ENCODE results near the gene LRRD1. TPM values are rescaled to one million over a fixed set of nuclear protein-coding genes. Genes with fewer than 3 reads are reported as not detected.

The LRRD1 gene
- total RNA-seq, 1 experiment from 2014 or later = not detected

GRCh38 chr7:92156990-92157389 is 22.0 kb downstream of the LRRD1 start:
- CTCF ChIA-PET = interaction anchor here (0.6 kb wide), 1 partner anchor 20 kb away, joined by 4 read pairs; no protein-coding TSS in a partner anchor

GRCh38 chr7:92155108-92155739 is 23.7 kb downstream of the LRRD1 start:
- H3K27ac Mint-ChIP-seq = no peak overlapping the region
- ChIA-PET POLR2A (no interaction called here), CTCF (no interaction called here)
- no peaks in the 10 kb centered on the region; the same call in 1 of the 2 replicates for H3K27me3 Mint-ChIP-seq (ENCODE audit: low read depth)
- no peaks in the 10 kb centered on the region for H3K36me3 Mint-ChIP-seq
- ATAC-seq = no peak
- H3K9me3 Mint-ChIP-seq = no peaks in the 10 kb centered on the region
- no peak overlapping the region for H3K4me3 Mint-ChIP-seq
- H3K4me1 Mint-ChIP-seq = no peaks in the 10 kb centered on the region
- no peak for DNase-seq (ENCODE audit: low spot score)
- TF ChIP-seq GABPB1 (CRISPR knock-in tag; IDR thresholded peaks at IDR 0.05) = no peak
- TF ChIP-seq ARID4B (CRISPR knock-in tag; IDR thresholded peaks at IDR 0.05; ENCODE audit: borderline replicate concordance) = no peak
- no peak for TF ChIP-seq MLX (CRISPR knock-in tag; IDR thresholded peaks at IDR 0.05)
- no peak for TF ChIP-seq ELF4 (CRISPR knock-in tag; IDR thresholded peaks at IDR 0.05; ENCODE audit: low read depth)
- no peak for TF ChIP-seq EMX1 (CRISPR knock-in tag; IDR thresholded peaks at IDR 0.05)
- no peak for TF ChIP-seq E2F1 (CRISPR knock-in tag; IDR thresholded peaks at IDR 0.05)
- TF ChIP-seq SMAD3 (CRISPR knock-in tag; IDR thresholded peaks at IDR 0.05; ENCODE audit: borderline replicate concordance) = no peak
- TF ChIP-seq ZBTB21 (CRISPR knock-in tag; IDR thresholded peaks at IDR 0.05; ENCODE audit: borderline replicate concordance) = no peak
- no peak for TF ChIP-seq ZNF281 (CRISPR knock-in tag; IDR thresholded peaks at IDR 0.05)
- TF ChIP-seq USF1 (CRISPR knock-in tag; IDR thresholded peaks at IDR 0.05) = no peak
- TF ChIP-seq TEAD1 (CRISPR knock-in tag; IDR thresholded peaks at IDR 0.05) = no peak
- TF ChIP-seq STAT6 (CRISPR knock-in tag; conservative IDR thresholded peaks at IDR 0.05; ENCODE audit: low read depth) = no peak
- TF ChIP-seq FOXK1 (CRISPR knock-in tag; IDR thresholded peaks at IDR 0.05) = no peak
- no peak for TF ChIP-seq SOX15 (CRISPR knock-in tag; IDR thresholded peaks at IDR 0.05)
- TF ChIP-seq E2F4 (CRISPR knock-in tag; IDR thresholded peaks at IDR 0.05; ENCODE audit: borderline replicate concordance, low read depth) = no peak
- TF ChIP-seq NFATC4 (CRISPR knock-in tag; IDR thresholded peaks at IDR 0.05) = no peak

More at GRCh38 chr7:92156990-92157389, 22.0 kb downstream of the LRRD1 start:
- no peak overlapping the region for H3K27ac Mint-ChIP-seq
- POLR2A ChIA-PET = interaction anchor here (0.7 kb wide), 1 partner anchor 21 kb away, joined by 6 read pairs; no protein-coding TSS in a partner anchor
- H3K36me3 Mint-ChIP-seq = no peaks in the 10 kb centered on the region
- H3K27me3 Mint-ChIP-seq (ENCODE audit: low read depth) = no peaks in the 10 kb centered on the region; the same call in 1 of the 2 replicates
- H3K9me3 Mint-ChIP-seq = no peaks in the 10 kb centered on the region
- no peak overlapping the region for H3K4me3 Mint-ChIP-seq
- no peak for TF ChIP-seq CREM (CRISPR knock-in tag; IDR thresholded peaks at IDR 0.05)
- TF ChIP-seq E2F1 (CRISPR knock-in tag; IDR thresholded peaks at IDR 0.05) = no peak
- no peak for ATAC-seq
- DNase-seq (ENCODE audit: low spot score) = no peak
- no peaks in the 10 kb centered on the region for H3K4me1 Mint-ChIP-seq
